HG03469 (cell line): ENCODE data around the gene DNAAF3.

Source experiments
- ATAC-seq: cut with Tn5 transposase; IDR thresholded peaks from one replicate; pipeline ENCODE4 v1.9.1; 2021; ENCODE audit warnings: mild to moderate bottlenecking, moderate library complexity, moderate number of reproducible peaks; ENCODE audit not compliant: unreplicated experiment

The DNAAF3 gene

GRCh38 chr19:55118401-55118991 lies 47.9 kb downstream of the DNAAF3 start:
- ATAC-seq: no peak

- ATAC-seq: peak; percentile 73
Measured at GRCh38 chr19:55117663-55118391, 48.6 kb downstream of the DNAAF3 start.

DNA sequence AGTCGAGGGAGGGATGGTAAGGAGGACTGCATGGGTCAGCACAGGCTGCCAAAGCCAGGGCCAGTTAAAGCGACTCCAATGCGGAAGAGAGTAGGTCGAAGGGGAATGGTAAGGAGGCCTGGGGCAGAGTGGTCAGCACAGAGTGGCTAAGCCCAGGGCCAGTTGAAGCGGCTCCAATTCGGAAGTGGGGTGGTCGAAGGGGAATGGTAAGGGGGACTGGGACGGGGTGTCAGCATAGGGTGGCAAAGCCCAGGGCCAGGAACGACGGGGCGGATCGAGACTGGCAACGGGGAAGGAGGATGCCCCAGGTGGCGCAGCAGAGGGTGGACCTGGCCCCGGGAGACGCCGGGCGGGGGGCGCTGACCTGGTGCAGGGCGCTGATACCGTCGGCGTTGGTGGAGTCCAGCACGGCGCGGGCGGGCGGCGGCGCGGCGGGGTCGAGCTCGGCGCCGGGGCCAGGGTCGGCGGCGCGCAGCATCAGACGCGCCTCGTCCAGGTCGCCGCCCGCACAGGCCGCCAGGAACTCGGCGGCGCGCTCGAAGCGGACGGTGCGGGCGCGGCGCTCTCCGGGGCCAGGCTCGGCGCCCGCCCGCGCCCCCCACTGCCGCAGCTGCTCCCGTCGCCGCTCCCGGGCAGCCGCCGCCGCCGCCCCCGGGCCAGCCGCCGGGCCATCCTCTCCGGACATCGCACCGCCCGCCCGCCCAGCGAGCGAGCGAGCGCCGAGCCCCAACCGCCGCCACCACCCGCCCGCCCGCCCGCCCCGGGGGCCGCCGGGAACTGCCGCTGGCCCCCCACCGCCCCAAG lies 49.4 kb downstream of the DNAAF3 start, which contains the start of gene PPP1R12C:
PPP1R12C (minus strand) TSS at position 779 of the 804 bp plus-strand sequence; CDS start at position 685, 94 bp downstream.
- no peak for ATAC-seq

- ATAC-seq: no peak
Measured at GRCh38 chr19:55116232-55116858, 50.1 kb downstream of the DNAAF3 start.

GRCh38 chr19:55115446-55116065 lies 50.9 kb downstream of the DNAAF3 start:
- no peak for ATAC-seq

GRCh38 chr19:55114566-55115145 lies 51.8 kb downstream of the DNAAF3 start:
- no peak for ATAC-seq

DNA sequence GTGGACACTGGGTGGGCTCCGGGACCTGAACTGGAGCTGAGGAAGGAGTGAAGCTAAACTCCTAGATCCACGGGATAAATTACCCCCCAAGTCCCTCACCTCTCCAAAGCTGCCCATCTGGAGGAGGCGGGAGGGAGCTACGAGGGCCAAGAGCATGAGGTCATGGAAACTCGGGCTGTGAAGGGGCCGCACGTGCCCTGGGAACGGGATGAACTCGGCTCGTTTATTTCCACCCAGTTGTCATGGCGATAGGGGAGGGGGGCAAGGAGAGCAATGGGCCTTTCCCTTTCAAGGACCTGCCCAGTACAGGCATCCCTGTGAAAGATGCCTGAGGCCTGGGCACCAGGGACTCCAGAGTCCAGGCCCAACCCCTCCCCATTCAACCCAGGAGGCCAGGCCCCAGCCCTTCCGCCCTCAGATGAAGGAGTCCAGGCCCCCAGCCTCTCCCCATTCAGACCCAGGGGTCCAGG lies 52.8 kb downstream of the DNAAF3 start:
- ATAC-seq: no peak

DNA sequence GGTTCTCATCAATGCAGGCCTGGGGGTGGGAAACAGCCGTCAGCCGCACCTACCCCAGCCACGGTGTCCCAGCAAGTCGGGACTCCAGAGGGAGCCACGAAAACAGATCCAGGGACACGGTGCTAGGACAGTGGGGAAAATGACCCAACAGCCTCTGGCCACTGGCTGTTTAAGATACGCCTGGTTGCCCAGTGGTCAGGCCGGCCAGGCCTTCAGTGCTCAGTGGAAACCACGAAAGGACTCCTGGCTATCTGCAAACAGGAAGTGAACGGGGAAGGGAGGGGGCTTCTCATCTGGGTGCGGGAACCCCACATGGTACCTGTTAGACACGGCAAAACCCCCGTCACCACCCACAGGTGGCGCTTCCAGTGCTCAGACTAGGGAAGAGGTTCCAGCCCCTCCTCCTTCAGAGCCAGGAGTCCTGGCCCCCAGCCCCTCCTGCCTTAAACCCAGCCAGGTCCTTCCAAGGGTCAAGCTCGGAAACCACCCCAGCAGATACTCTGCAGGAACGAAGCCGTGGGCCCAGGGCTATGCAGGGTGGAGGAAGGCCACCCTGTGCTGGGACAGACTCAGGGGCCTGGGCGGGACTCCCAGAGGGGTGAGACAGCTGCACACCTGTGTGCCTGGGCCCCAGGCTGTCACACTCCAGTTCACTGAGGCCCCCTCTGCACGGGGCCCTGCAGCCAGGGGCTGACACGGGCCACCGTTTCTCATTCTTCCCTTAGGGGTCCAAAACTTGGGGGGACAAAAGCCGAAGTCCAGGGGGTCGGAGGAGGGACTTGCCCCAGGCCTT lies 53.4 kb downstream of the DNAAF3 start:
- no peak for ATAC-seq

DNA sequence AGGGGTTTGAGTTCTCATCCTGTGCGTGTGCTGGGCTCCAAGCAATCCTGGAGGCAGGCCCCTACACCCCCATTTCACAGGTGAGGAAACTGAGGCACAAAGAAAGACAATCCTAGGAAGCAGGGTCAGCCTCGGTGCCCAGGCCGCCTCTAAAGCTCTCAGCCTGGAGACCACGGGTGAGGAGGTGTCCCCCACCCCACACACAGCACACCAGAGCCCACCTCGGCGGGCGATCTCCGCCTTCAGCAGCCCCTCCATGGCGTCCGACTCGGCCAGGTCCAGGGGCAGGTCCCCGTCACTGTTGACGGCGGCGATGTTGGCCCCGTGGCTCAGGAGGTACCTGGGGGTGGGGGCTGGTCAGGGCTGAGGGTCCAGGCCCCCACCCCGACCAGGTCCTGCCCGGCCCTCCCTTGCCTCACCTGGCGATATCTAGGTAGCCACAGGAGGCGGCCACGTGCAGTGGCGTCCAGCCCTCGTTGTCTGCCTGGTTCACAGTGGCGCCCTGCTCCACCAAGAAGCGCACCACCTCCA lies 54.1 kb downstream of the DNAAF3 start:
- ATAC-seq: no peak

- ATAC-seq: no peak
Measured at GRCh38 chr19:55111238-55111831, 55.1 kb downstream of the DNAAF3 start.

GRCh38 chr19:55109527-55110291 lies 56.7 kb downstream of the DNAAF3 start:
- no peak for ATAC-seq
